Measurements from ENCODE around the gene SNAP25.

Gene SNAP25

GRCh38 chr20:10219993-10220750 lies 1.5 kb downstream of the SNAP25 start:
- no peak overlapping the region for H3K27ac ChIP-seq (replicated peaks)
- TF ChIP-seq GABPA (IDR thresholded peaks at IDR 0.05; ENCODE audit: low read depth) (no peak), REST (IDR thresholded peaks at IDR 0.05; ENCODE audit: insufficient replicate concordance, low read depth) (no peak), CTCF (IDR thresholded peaks at IDR 0.05; ENCODE audit: insufficient read depth, low read length) (no peak), POLR2AphosphoS5 (IDR thresholded peaks at IDR 0.05; ENCODE audit: low read depth) (no peak), SPI1 (IDR thresholded peaks at IDR 0.05; ENCODE audit: borderline replicate concordance, low read depth) (no peak)
- H3K4me3 ChIP-seq (replicated peaks; ENCODE audit: insufficient read depth, low read length): no peak overlapping the region
- DNase-seq (ENCODE audit: low read depth in 1 of 2, low spot score in 1 of 2): no peak
- peaks cover 23% of the 10 kb centered on the region for H3K27me3 ChIP-seq (ENCODE audit: insufficient read depth, poor library complexity, severe bottlenecking)

- Histone ChIP-seq H3K4me3 (replicated peaks; ENCODE audit: insufficient read depth, low read length) (no peak overlapping the region), H3K27ac (replicated peaks) (no peak overlapping the region), H3K27me3 (ENCODE audit: insufficient read depth, poor library complexity, severe bottlenecking) (peaks cover 23% of the 10 kb centered on the region)
- DNase-seq (ENCODE audit: low read depth in 1 of 2, low spot score in 1 of 2): no peak
- no peak for TF ChIP-seq POLR2AphosphoS5 (IDR thresholded peaks at IDR 0.05; ENCODE audit: low read depth)
- no peak for TF ChIP-seq SPI1 (IDR thresholded peaks at IDR 0.05; ENCODE audit: borderline replicate concordance, low read depth)
- TF ChIP-seq GABPA (IDR thresholded peaks at IDR 0.05; ENCODE audit: low read depth): no peak
- TF ChIP-seq REST (IDR thresholded peaks at IDR 0.05; ENCODE audit: insufficient replicate concordance, low read depth): no peak
- no peak for TF ChIP-seq CTCF (IDR thresholded peaks at IDR 0.05; ENCODE audit: insufficient read depth, low read length)
These were observed 2.4 kb downstream of the SNAP25 start for GRCh38 chr20:10221021-10221420.

- Histone ChIP-seq H3K27me3 (ENCODE audit: insufficient read depth, poor library complexity, severe bottlenecking) (no peaks in the 10 kb centered on the region), H3K27ac (replicated peaks) (no peak overlapping the region), H3K4me3 (replicated peaks; ENCODE audit: insufficient read depth, low read length) (no peak overlapping the region)
- TF ChIP-seq REST (IDR thresholded peaks at IDR 0.05; ENCODE audit: insufficient replicate concordance, low read depth) (no peak), POLR2AphosphoS5 (IDR thresholded peaks at IDR 0.05; ENCODE audit: low read depth) (no peak), GABPA (IDR thresholded peaks at IDR 0.05; ENCODE audit: low read depth) (no peak), SPI1 (IDR thresholded peaks at IDR 0.05; ENCODE audit: borderline replicate concordance, low read depth) (no peak), CTCF (IDR thresholded peaks at IDR 0.05; ENCODE audit: insufficient read depth, low read length) (peak; percentile 11)
- no peak for DNase-seq (ENCODE audit: low read depth in 1 of 2, low spot score in 1 of 2)
These were observed 6.9 kb downstream of the SNAP25 start for GRCh38 chr20:10225439-10226060.

Measured in HL-60 (cell line).